NK-92 treated with Interleukin-12 subunit alpha and Interleukin-12 subunit beta, amount 100 ng/mL, for 24 hours (cell line): ENCODE results near the gene MEST.
"Not testable (repeated sequence)": the region's sequence is repeated elsewhere in the genome, so short reads cannot be mapped to it uniquely, and the experiment has no call there.

Experiments used
- DNase-seq: peaks from one replicate; lab custom pipeline; 2025; lab: John Stamatoyannopoulos, UW

MEST gene

GRCh38 chr7:130523519-130524125, 31.7 kb downstream of the MEST start:
- DNase-seq = not testable (repeated sequence)

GRCh38 chr7:130524628-130525027, 32.7 kb downstream of the MEST start:
- DNase-seq = no peak

- DNase-seq = not testable (repeated sequence)
Observed at GRCh38 chr7:130527752-130528355, 36.0 kb downstream of the MEST start.

GRCh38 chr7:130529417-130529816, 37.5 kb downstream of the MEST start:
- DNase-seq = no peak

GRCh38 chr7:130537894-130538293, 46.0 kb downstream of the MEST start:
- not testable (repeated sequence) for DNase-seq

- DNase-seq = not testable (repeated sequence)
Observed at GRCh38 chr7:130541287-130541686, 49.4 kb downstream of the MEST start.

GRCh38 chr7:130542297-130542696, 50.4 kb downstream of the MEST start:
- not testable (repeated sequence) for DNase-seq

GRCh38 chr7:130543487-130544010, 51.7 kb downstream of the MEST start:
- DNase-seq = no peak

- no peak for DNase-seq
Observed at GRCh38 chr7:130544356-130544755, 52.5 kb downstream of the MEST start.

- no peak for DNase-seq
Observed at GRCh38 chr7:130553398-130554029, 61.6 kb downstream of the MEST start.

GRCh38 chr7:130554481-130554880, 62.6 kb downstream of the MEST start:
- no peak for DNase-seq
